CD4-positive, CD25-positive, alpha-beta regulatory T cell (primary cell): ENCODE results near the gene IGF1R. TPM values are rescaled to one million over a fixed set of nuclear protein-coding genes. Genes with fewer than 3 reads are reported as not detected.

Experiments
- ATAC-seq, 2 donors: fragments of 150-1000 bp; cut with Tn5 transposase; one replicate each; pipeline ENCODE4 v1.10.0; 2021; ENCODE audit warnings: low read depth in 2 of 2, moderate number of reproducible peaks in 2 of 2, moderate library complexity in 1 of 2
- DNase-seq, 3 donors: peaks; one replicate each; pipeline versions ENCODE4 v3.0.0 to v3.0.0-alpha.2; 2012 to 2022; ENCODE audit warnings: mixed read lengths in 1 of 3
- H3K27ac ChIP-seq: one replicate; pipeline ENCODE4 v1.7.0; 2013; ENCODE audit warnings: mild to moderate bottlenecking, low read length; ENCODE audit not compliant: insufficient read depth, poor library complexity, severe bottlenecking
- H3K27me3 ChIP-seq: one replicate; pipeline ENCODE4 v1.7.0; 2013; ENCODE audit warnings: low read length; ENCODE audit not compliant: control insufficient read depth, insufficient read depth
- H3K36me3 ChIP-seq: one replicate; pipeline ENCODE4 v1.7.0; 2013; ENCODE audit warnings: mild to moderate bottlenecking, low read length, moderate library complexity; ENCODE audit not compliant: control insufficient read depth, insufficient read depth
- H3K4me1 ChIP-seq: 2 replicates; pipeline ENCODE4 v1.7.0; 2013; ENCODE audit warnings: mild to moderate bottlenecking, low read length; ENCODE audit not compliant: insufficient read depth, control insufficient read depth, poor library complexity, severe bottlenecking
- H3K4me3 ChIP-seq: one replicate; pipeline ENCODE4 v1.7.0; 2013; ENCODE audit warnings: low read depth, mild to moderate bottlenecking, low read length, moderate library complexity
- H3K9me3 ChIP-seq, 2 experiments: 1 replicate in 1 of 2; 2 replicates in 1 of 2; pipeline ENCODE4 v1.7.0; 2013; ENCODE audit warnings: low read length in 2 of 2, mild to moderate bottlenecking in 1 of 2, moderate library complexity in 1 of 2; ENCODE audit not compliant: control insufficient read depth in 2 of 2
- H3K27ac Mint-ChIP-seq, 3 donors: one replicate each; pipeline ENCODE4 v1.8.0; 2020 to 2022; ENCODE audit warnings: mild to moderate bottlenecking in 3 of 3, mixed read lengths in 3 of 3, moderate library complexity in 2 of 3
- H3K27me3 Mint-ChIP-seq: one replicate; pipeline ENCODE4 v1.8.0; 2022; ENCODE audit warnings: mild to moderate bottlenecking, mixed read lengths
- H3K36me3 Mint-ChIP-seq: one replicate; pipeline ENCODE4 v1.8.0; 2020; ENCODE audit warnings: mixed read lengths
- H3K4me1 Mint-ChIP-seq, 4 donors: one replicate each; pipeline ENCODE4 v1.8.0; 2020 to 2022; ENCODE audit warnings: mixed read lengths in 4 of 4, mild to moderate bottlenecking in 1 of 4
- H3K4me3 Mint-ChIP-seq, 4 donors: one replicate each; pipeline ENCODE4 v1.8.0; 2020 to 2022; ENCODE audit warnings: mild to moderate bottlenecking in 4 of 4, mixed read lengths in 4 of 4, moderate library complexity in 3 of 4
- H3K9me3 Mint-ChIP-seq, 7 donors: one replicate each; pipeline ENCODE4 v1.8.0; 2020 to 2022; ENCODE audit warnings: mixed read lengths in 7 of 7, mild to moderate bottlenecking in 3 of 7, moderate library complexity in 2 of 7
- polyA plus RNA-seq, 4 donors: library from polyadenylated mRNA; unstranded; fragments of 300-500 nt; fragmentation: Illumina TruSeq; gene quantifications; one replicate each; pipeline ENCODE4 v1.2.3, GENCODE V29; 2021
- total RNA-seq: library from RNA; stranded (reverse); gene quantifications from one replicate; pipeline ENCODE4 v1.2.3, GENCODE V29; 2022

The IGF1R gene
- total and polyA plus RNA-seq, 5 donors from 2014 or later, result 1.6 to 14.2 (median 3.6) TPM

- DNase-seq, result no peak
- Histone ChIP-seq H3K4me1 (no peaks in the 10 kb centered on the region), H3K4me3 (no peak overlapping the region), H3K27me3 (no peaks in the 10 kb centered on the region), H3K9me3 (no peaks in the 10 kb centered on the region), H3K36me3 (no peaks in the 10 kb centered on the region), H3K27ac (no peak overlapping the region)
- Mint-ChIP-seq H3K9me3 (no peaks in the 10 kb centered on the region), H3K4me1 (peaks cover 0 to 49% (median 15%) of the 10 kb centered on the region in 4 donors), H3K27ac (peak overlapping the region in 1 of 3 donors; percentile 32), H3K27me3 (no peaks in the 10 kb centered on the region), H3K36me3 (peaks cover 5% of the 10 kb centered on the region), H3K4me3 (peak overlapping the region in 1 of 4 donors; percentile 56)
- no peak for ATAC-seq
Measured at GRCh38 chr15:98884894-98885293, 236.6 kb downstream of the IGF1R start.

DNA sequence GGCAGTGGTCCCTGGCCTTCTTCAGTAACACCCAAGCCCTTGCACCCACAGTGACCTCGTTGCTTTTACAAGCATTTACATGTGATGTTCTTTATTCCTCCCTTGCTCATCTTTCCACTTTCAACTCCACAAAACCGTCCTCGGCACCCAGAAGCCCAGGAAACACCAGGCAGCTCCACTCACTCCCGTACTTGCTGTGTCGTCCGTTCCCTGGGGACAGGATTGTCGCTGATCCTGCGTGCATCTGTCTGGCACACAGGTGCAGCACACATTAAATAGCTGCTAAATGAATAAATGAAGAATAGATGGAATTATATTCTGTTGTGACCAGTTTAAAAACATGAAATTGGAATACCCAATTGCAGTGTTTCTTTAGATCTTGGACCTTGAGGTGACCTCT is 239.6 kb downstream of the IGF1R start:
- ATAC-seq (no peak), DNase-seq (no peak)
- Mint-ChIP-seq H3K9me3 (no peaks in the 10 kb centered on the region), H3K4me3 (no peak overlapping the region), H3K27me3 (no peaks in the 10 kb centered on the region), H3K36me3 (peaks cover 5% of the 10 kb centered on the region), H3K4me1 (peaks cover 0 to 34% (median 12%) of the 10 kb centered on the region in 4 donors), H3K27ac (peak overlapping the region in 1 of 3 donors; percentile 32)
- Histone ChIP-seq H3K4me3 (no peak overlapping the region), H3K27me3 (no peaks in the 10 kb centered on the region), H3K4me1 (no peaks in the 10 kb centered on the region), H3K36me3 (no peaks in the 10 kb centered on the region), H3K27ac (no peak overlapping the region), H3K9me3 (no peaks in the 10 kb centered on the region)

- Histone ChIP-seq H3K4me1 (no peaks in the 10 kb centered on the region), H3K4me3 (no peak overlapping the region), H3K27ac (no peak overlapping the region), H3K9me3 (no peaks in the 10 kb centered on the region), H3K36me3 (no peaks in the 10 kb centered on the region), H3K27me3 (no peaks in the 10 kb centered on the region)
- no peaks in the 10 kb centered on the region for H3K27me3 Mint-ChIP-seq
- ATAC-seq (no peak), DNase-seq (no peak)
- peaks cover 0 to 31% (median 12%) of the 10 kb centered on the region in 4 donors for H3K4me1 Mint-ChIP-seq
- no peak overlapping the region for H3K27ac Mint-ChIP-seq
- no peaks in the 10 kb centered on the region for H3K9me3 Mint-ChIP-seq
- peaks cover 5% of the 10 kb centered on the region for H3K36me3 Mint-ChIP-seq
- no peak overlapping the region for H3K4me3 Mint-ChIP-seq
Measured at GRCh38 chr15:98888820-98889479, 240.6 kb downstream of the IGF1R start.

- Histone ChIP-seq H3K4me3 (no peak overlapping the region), H3K27me3 (no peaks in the 10 kb centered on the region), H3K9me3 (no peaks in the 10 kb centered on the region), H3K27ac (no peak overlapping the region), H3K36me3 (no peaks in the 10 kb centered on the region), H3K4me1 (no peaks in the 10 kb centered on the region)
- Mint-ChIP-seq H3K27ac (no peak overlapping the region), H3K4me1 (peaks cover 0 to 26% (median 9%) of the 10 kb centered on the region in 4 donors), H3K36me3 (peaks cover 5% of the 10 kb centered on the region), H3K9me3 (peaks cover 0 to 2% (median 0%) of the 10 kb centered on the region in 7 donors), H3K27me3 (no peaks in the 10 kb centered on the region), H3K4me3 (no peak overlapping the region)
- no peak for DNase-seq
- ATAC-seq, result no peak
Measured at GRCh38 chr15:98889930-98890695, 241.8 kb downstream of the IGF1R start.

GRCh38 chr15:98891301-98891700 is 243.0 kb downstream of the IGF1R start:
- no peaks in the 10 kb centered on the region for H3K36me3 ChIP-seq
- H3K27me3 ChIP-seq, result no peaks in the 10 kb centered on the region
- no peaks in the 10 kb centered on the region for H3K4me1 ChIP-seq
- H3K4me3 ChIP-seq, result no peak overlapping the region
- no peaks in the 10 kb centered on the region for H3K27me3 Mint-ChIP-seq
- DNase-seq (no peak), ATAC-seq (no peak)
- H3K9me3 ChIP-seq, result no peaks in the 10 kb centered on the region
- H3K4me3 Mint-ChIP-seq, result no peak overlapping the region
- H3K4me1 Mint-ChIP-seq, result peaks cover 0 to 19% (median 8%) of the 10 kb centered on the region in 4 donors
- no peak overlapping the region for H3K27ac ChIP-seq
- peaks cover 0 to 2% (median 0%) of the 10 kb centered on the region in 7 donors for H3K9me3 Mint-ChIP-seq
- H3K36me3 Mint-ChIP-seq, result peaks cover 5% of the 10 kb centered on the region
- no peak overlapping the region for H3K27ac Mint-ChIP-seq

- H3K27ac ChIP-seq, result no peak overlapping the region
- no peaks in the 10 kb centered on the region for H3K4me1 ChIP-seq
- peaks cover 0 to 4% (median 2%) of the 10 kb centered on the region in 4 donors for H3K4me1 Mint-ChIP-seq
- no peaks in the 10 kb centered on the region for H3K9me3 ChIP-seq
- no peak overlapping the region for H3K4me3 ChIP-seq
- H3K27me3 ChIP-seq, result no peaks in the 10 kb centered on the region
- no peak overlapping the region for H3K27ac Mint-ChIP-seq
- no peak for DNase-seq
- H3K9me3 Mint-ChIP-seq, result peaks cover 0 to 2% (median 0%) of the 10 kb centered on the region in 7 donors
- no peak for ATAC-seq
- H3K4me3 Mint-ChIP-seq, result no peak overlapping the region
- H3K36me3 Mint-ChIP-seq, result peaks cover 4% of the 10 kb centered on the region
- no peaks in the 10 kb centered on the region for H3K36me3 ChIP-seq
- H3K27me3 Mint-ChIP-seq, result no peaks in the 10 kb centered on the region
Measured at GRCh38 chr15:98893401-98893800, 245.1 kb downstream of the IGF1R start.

- Histone ChIP-seq H3K4me3 (no peak overlapping the region), H3K27me3 (no peaks in the 10 kb centered on the region), H3K4me1 (no peaks in the 10 kb centered on the region), H3K27ac (no peak overlapping the region), H3K9me3 (no peaks in the 10 kb centered on the region), H3K36me3 (no peaks in the 10 kb centered on the region)
- Mint-ChIP-seq H3K27ac (no peak overlapping the region), H3K27me3 (no peaks in the 10 kb centered on the region), H3K4me1 (peaks cover 0 to 2% (median 0%) of the 10 kb centered on the region in 4 donors), H3K4me3 (no peak overlapping the region), H3K36me3 (peaks cover 4% of the 10 kb centered on the region), H3K9me3 (peaks cover 0 to 2% (median 0%) of the 10 kb centered on the region in 7 donors)
- ATAC-seq (no peak), DNase-seq (no peak)
Measured at GRCh38 chr15:98894312-98894711, 246.0 kb downstream of the IGF1R start.
